ENCODE data around the gene TAF1B.

Gene TAF1B

DNA sequence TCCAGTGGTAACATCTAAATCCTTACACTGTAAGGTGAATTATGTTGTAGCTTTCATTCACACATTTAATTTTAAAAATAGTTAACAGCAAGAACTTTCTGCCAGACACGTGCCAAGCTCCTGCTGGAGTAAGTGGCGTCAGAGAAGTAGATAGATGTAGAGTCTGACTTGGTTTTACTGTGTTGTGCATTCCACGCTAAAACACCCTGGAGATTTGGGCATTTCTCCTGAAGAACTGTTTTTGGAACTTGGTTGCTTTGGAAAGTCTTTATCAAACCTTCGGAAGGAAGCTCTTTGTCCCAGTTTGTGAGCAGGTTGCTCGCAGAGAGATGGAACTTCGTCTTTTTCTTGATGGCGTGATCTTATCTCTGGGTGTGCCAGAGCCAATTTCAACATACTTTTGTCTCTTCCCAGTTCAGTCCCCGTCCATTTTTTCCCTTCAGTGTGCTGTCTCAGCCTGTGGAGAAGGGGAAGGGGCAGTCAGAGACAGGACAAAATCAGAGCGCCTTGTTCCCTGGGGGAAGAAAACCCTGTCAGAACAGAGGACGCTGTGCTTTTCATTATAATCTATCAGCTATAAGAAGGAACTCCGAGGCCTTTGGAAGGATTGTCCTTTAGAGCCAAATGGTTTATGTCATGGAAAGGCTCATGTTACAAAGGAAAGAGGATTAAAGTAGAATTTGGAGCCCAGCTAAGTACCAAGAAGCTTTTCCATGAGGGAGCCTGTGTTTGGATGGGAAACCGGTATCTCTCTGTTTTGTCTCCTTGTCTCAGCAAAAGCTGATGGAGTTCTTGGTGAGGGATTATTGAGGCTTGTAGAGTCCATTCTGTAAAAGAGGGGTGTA lies 127.1 kb downstream of the TAF1B start:
- no peak for DNase-seq

DNA sequence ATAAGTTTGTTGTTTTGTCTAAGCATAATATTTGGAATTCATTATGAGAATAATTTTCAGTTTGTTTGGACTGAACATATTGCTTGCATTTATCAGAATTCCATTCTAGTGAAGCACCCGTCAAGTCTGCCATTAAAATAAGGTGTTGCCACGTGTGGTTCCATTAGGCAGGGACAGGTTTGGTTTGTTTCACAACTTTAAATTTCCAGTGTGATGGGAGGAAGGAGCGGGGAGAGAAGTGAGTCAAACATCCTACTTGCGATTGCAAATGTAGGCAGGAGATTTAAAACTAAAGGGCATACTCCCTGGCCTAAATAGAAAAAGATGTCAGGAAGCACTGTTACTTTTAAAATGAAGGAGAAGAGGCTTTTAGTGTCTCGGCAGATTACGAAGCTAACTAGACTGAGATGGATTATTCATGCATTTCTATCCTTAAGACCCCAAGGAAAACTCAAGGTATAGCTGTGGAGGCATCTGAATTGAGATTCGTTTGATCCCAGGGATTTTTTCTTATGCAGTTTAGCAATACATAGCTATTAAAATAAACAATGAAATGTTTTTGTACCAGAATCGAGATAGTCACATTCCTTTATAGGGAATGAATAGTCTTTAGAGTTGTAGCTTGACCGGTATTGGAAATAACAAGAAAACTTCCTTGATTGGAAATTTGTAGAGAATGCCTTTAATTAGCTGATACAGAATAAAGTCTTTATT lies 128.0 kb downstream of the TAF1B start:
- DNase-seq = no peak

GRCh38 chr2:9971890-9972289 lies 128.6 kb downstream of the TAF1B start:
- no peak for DNase-seq

- DNase-seq = no peak
Observed at GRCh38 chr2:9972621-9973479, 129.6 kb downstream of the TAF1B start.

DNA sequence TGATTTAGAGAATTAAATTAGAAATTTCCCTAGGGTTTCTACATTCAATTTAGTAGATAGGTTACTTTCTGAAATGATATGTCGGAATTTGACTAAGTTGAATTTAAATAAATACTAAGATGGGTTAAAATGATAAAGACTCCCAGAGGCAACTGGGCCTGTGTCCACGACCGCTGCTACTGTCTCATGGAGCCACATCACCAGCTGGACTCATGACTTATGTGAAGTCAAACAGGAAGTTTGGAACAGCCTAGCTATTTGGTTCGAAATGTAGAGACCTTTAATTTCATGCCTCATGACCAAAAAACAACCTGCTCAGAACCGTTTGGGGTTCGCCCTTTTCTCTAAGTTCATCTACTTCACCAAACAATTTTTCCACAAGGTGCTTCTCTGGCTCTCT lies 130.4 kb downstream of the TAF1B start:
- no peak for DNase-seq

- DNase-seq = no peak
Observed at GRCh38 chr2:9974343-9974742, 131.1 kb downstream of the TAF1B start.

- no peak for DNase-seq
Observed at GRCh38 chr2:9975328-9975727, 132.1 kb downstream of the TAF1B start.

DNA sequence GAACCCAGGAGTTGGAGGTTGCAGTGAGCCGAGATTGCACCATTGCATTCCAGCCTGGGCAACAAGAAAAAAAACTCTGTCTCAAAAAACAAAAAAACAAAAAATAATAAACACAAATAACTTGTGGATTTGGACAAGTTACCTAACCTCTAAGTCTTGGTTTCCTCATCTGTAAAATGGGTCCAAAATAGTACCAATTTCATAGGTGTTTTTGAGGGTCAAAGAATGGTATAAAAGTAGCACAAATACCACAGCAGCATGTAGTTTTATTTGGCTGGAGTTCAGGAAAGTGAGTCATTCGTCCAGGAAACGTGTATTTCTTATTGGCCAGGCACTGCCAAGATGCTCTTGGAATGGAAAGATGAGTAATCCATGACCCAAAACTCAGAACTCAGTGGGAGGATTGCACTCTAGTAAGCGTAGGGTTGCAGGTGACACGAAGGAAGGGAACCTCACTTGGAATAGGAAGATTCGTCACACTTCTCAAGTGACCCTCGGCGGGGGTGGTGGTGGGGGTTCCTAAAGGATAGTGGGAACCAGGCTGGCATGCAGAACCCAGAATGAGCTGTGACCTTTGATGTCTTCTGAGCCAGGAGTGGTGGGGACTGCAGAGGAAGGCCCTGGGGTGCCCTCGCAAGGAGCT lies 132.7 kb downstream of the TAF1B start:
- DNase-seq = no peak

- no peak for DNase-seq
Observed at GRCh38 chr2:9979977-9980376, 136.7 kb downstream of the TAF1B start.

- DNase-seq = no peak
Observed at GRCh38 chr2:9980520-9980919, 137.2 kb downstream of the TAF1B start.

GRCh38 chr2:9981655-9982054 lies 138.4 kb downstream of the TAF1B start:
- no peak for DNase-seq

DNA sequence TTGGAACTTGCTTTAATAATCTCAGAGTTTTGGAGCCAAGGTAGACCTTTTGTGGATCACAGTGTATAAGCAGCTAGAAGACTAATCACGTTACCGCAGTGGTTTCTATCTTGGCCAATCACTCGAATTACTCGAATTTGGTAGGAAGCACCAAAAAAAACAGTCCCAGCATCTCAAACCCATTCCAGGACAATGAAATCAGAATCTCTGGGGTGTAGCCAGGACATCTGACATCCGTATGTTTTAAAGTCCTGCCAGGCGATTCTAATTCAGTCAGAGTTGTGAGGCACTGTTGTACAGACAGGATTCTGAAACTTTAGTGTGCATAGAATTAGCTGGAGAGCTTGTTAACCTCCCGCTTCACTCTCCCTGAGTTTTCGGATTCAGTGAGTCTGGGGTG lies 139.0 kb downstream of the TAF1B start:
- DNase-seq = no peak

- no peak for DNase-seq
Observed at GRCh38 chr2:9982891-9983290, 139.6 kb downstream of the TAF1B start.

DNA sequence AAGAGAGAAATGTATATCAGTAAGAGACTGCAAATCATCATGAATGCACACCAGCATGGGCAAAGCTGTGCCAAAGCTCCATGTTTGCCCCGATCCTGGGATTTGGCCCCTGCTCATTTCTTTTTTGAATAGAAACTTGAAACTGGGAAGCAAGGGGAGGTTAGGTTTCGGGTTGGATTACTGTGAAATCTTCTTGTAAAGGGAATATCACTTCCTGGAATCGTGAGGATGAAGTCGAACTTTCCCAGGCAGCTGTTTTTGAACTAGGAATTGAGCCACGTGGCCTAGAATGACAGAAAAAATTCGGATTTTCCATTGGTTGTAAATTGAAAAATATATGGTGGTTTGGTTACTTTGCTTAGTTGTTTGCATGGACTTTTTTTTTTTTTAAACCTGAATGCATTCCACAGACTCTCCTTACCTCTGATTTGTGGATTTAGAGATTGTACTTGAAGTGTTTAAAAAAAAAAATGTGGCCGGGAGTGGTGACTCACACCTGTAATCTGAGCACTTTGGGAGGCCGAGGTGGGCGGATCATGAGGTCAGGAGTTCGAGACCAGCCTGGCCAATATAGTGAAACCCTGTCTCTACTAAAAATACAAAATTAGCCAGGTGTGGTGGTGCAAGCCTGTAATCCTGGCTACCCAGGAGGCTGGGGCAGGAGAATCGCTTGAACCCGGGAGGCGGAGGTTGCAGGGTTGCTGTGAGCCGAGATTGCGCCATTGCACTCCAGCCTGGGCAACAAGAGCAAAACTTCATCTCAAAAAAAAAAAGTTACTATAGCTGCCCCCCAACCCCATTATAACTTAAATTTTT lies 140.3 kb downstream of the TAF1B start:
- no peak for DNase-seq

All from NK-92 treated with Interleukin-12 subunit alpha and Interleukin-12 subunit beta, amount 100 ng/mL, for 24 hours (cell line).